MCF 10A (cell line): ENCODE data around the gene KCMF1. TPM values are rescaled to one million over a fixed set of nuclear protein-coding genes. Genes with fewer than 3 reads are reported as not detected.
A peak's percentile ranks its signal among the peaks of the same experiment; 100 is the strongest.

ENCODE experiments used
- BruUV-seq: library from RNA; stranded (reverse); fragments of 400-500 nt; replicated peaks from 2 replicates; lab custom pipeline; 2021; lab: Mats Ljungman, UMichigan
- CTCF ChIA-PET: fragments of 300-600 bp; sonication (Branson Sonifier 250); formaldehyde crosslinking; extraction: SDS; loops from one replicate; lab custom pipeline; 2021; ENCODE audit warnings: antibody characterized with exemption, inconsistent platforms; lab: Yijun Ruan, JAX
- POLR2A ChIA-PET: fragments of 300-600, 350-650 bp; sonication (Branson Sonifier 250); formaldehyde crosslinking; extraction: SDS; loops from one replicate; lab custom pipeline; 2020; ENCODE audit warnings: antibody characterized with exemption, inconsistent platforms; lab: Yijun Ruan, JAX
- DNase-seq: peaks from one replicate; pipeline ENCODE4 v3.0.0-alpha.2; 2018; ENCODE audit not compliant: unreplicated experiment
- H3K27ac Mint-ChIP-seq: one replicate; pipeline ENCODE4 v1.8.0; 2022; ENCODE audit warnings: mild to moderate bottlenecking, low read depth, mixed read lengths; ENCODE audit not compliant: unreplicated experiment
- H3K27me3 Mint-ChIP-seq: one replicate; pipeline ENCODE4 v1.8.0; 2022; ENCODE audit warnings: mixed read lengths; ENCODE audit not compliant: insufficient read depth, unreplicated experiment
- H3K36me3 Mint-ChIP-seq: one replicate; pipeline ENCODE4 v1.8.0; 2022; ENCODE audit warnings: mild to moderate bottlenecking, moderate library complexity, mixed read lengths; ENCODE audit not compliant: insufficient read depth, unreplicated experiment
- H3K4me1 Mint-ChIP-seq: one replicate; pipeline ENCODE4 v1.8.0; 2022; ENCODE audit warnings: mixed read lengths; ENCODE audit not compliant: insufficient read depth, unreplicated experiment
- H3K4me3 Mint-ChIP-seq: one replicate; pipeline ENCODE4 v1.8.0; 2022; ENCODE audit warnings: mild to moderate bottlenecking, moderate library complexity, mixed read lengths; ENCODE audit not compliant: unreplicated experiment
- H3K9me3 Mint-ChIP-seq: one replicate; pipeline ENCODE4 v1.8.0; 2022; ENCODE audit warnings: mixed read lengths; ENCODE audit not compliant: unreplicated experiment
- CTCF ChIP-seq: fragments of 200-600 bp; IDR thresholded peaks from one replicate; pipeline ENCODE4 v1.8.0; 2022; ENCODE audit warnings: antibody characterized with exemption, mild to moderate bottlenecking; ENCODE audit not compliant: unreplicated experiment
- intact Hi-C: fragments of 100-400 bp; cut with micrococcal nuclease; formaldehyde crosslinking; loops from 2 replicates; pipeline ENCODE4 v1.14.1; 2022
- total RNA-seq: library from RNA; stranded (reverse); gene quantifications from 2 replicates; pipeline ENCODE4 v1.2.3, GENCODE V29; 2022

KCMF1 gene
- total RNA-seq, 1 experiment from 2014 or later = 170 TPM

DNA sequence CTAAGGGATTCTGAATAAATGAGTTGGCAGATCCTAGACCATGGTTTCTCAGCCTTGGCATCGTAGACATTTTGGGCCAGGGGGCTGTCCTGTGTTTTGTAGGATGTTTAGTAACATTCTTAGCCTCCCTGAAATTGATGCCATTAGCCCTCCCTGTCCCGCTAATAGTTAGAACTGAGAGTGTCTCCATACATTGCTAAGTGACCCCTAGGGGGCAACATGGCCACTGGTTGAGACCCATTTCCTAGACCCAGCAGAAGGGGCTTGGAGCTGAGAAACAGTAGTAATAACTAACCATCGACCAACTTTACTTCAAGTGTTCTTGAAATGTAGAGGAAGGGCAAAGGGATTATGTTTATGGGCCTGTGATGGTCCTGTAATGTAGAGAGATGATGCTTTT is 40.8 kb downstream of the KCMF1 start:
- intact Hi-C loops = loop anchor here (5.0 kb wide), 1 partner anchor 39 kb away; the partner anchor contains the start of gene KCMF1
- H3K4me3 Mint-ChIP-seq = no peak overlapping the region
- no peaks in the 10 kb centered on the region for H3K27me3 Mint-ChIP-seq
- ChIA-PET CTCF (interaction anchor here (0.5 kb wide), 1 partner anchor 9 kb away, joined by 3 read pairs; no protein-coding TSS in a partner anchor), POLR2A (interaction anchor here (0.6 to 1.8 kb wide), 2 partner anchors 41 to 51 kb away, joined by 3 to 6 read pairs; partner anchors contain the start of gene KCMF1)
- no peak for TF ChIP-seq CTCF
- BruUV-seq = no TSS peak
- peaks cover 19% of the 10 kb centered on the region for H3K36me3 Mint-ChIP-seq
- peaks cover 41% of the 10 kb centered on the region for H3K4me1 Mint-ChIP-seq
- H3K27ac Mint-ChIP-seq = peak overlapping the region; percentile 35
- H3K9me3 Mint-ChIP-seq = no peaks in the 10 kb centered on the region
- DNase-seq = no peak

DNA sequence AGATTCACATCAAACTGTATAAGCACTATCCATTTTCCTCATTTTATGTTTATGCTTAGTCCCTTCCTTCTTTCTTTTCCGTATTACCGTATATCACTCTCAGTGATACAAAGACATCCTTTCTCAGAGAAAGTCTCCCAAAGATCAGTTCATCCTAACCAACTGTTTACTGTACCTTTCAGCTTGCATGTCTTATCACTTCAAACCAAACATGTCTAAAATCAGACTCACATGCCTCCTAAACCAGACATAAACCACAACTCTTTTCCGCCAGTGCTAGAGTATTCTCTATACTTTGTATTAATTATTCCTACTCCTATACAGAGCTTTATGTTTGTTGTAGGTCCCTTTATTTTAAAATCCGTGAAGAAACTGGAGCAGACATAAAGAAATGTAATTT is 41.5 kb downstream of the KCMF1 start:
- TF ChIP-seq CTCF = no peak
- POLR2A ChIA-PET = interaction anchor here (0.6 to 1.8 kb wide), 5 partner anchors 41 to 86 kb away, joined by 3 to 6 read pairs (median 3); partner anchors contain the start of gene KCMF1
- Mint-ChIP-seq H3K4me1 (peaks cover 41% of the 10 kb centered on the region), H3K9me3 (no peaks in the 10 kb centered on the region), H3K4me3 (no peak overlapping the region), H3K27ac (peak overlapping the region; percentile 35), H3K27me3 (no peaks in the 10 kb centered on the region), H3K36me3 (peaks cover 19% of the 10 kb centered on the region)
- no TSS peak for BruUV-seq
- DNase-seq = no peak
- CTCF ChIA-PET = interaction anchor here (0.6 to 1.8 kb wide), 4 partner anchors 10 to 288 kb away, joined by 3 to 9 read pairs (median 4); no protein-coding TSS in a partner anchor
- intact Hi-C loops = loop anchor here (5.0 kb wide), 1 partner anchor 40 kb away; the partner anchor contains the start of gene KCMF1

DNA sequence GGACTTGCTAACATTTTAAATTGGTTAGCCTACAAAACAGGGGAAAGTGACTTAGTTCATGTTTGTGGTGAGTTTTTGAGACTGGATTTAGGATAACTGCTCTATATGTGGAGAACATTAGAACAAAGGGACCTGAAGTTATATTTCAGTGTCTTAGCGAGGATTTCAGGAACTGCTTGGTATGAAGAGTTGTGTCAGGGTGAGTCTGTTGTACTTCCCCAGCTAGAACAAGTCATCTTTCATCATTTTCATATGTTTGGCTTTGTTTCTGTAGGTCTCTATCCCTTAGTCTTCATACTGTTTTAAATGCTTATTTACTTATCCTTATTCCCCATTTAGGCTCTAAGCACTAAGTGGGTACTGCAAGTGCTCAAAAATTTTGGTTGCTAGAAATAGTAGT is 41.9 kb downstream of the KCMF1 start:
- H3K9me3 Mint-ChIP-seq = no peaks in the 10 kb centered on the region
- TF ChIP-seq CTCF = no peak
- H3K4me1 Mint-ChIP-seq = peaks cover 41% of the 10 kb centered on the region
- peaks cover 22% of the 10 kb centered on the region for H3K36me3 Mint-ChIP-seq
- intact Hi-C loops = loop anchor here (5.0 kb wide), 1 partner anchor 41 kb away; the partner anchor contains the start of gene KCMF1
- no peak for DNase-seq
- H3K27me3 Mint-ChIP-seq = no peaks in the 10 kb centered on the region
- no peak overlapping the region for H3K4me3 Mint-ChIP-seq
- BruUV-seq = no TSS peak
- POLR2A ChIA-PET = interaction anchor here (0.6 to 1.8 kb wide), 5 partner anchors 40 to 87 kb away, joined by 3 to 6 read pairs (median 3); partner anchors contain the start of gene KCMF1
- H3K27ac Mint-ChIP-seq = peak overlapping the region; percentile 49
- CTCF ChIA-PET = interaction anchor here (0.6 to 1.8 kb wide), 5 partner anchors 11 to 288 kb away, joined by 3 to 9 read pairs (median 3); no protein-coding TSS in a partner anchor

- ChIA-PET CTCF (interaction anchor here (0.5 to 2.6 kb wide), 36 partner anchors 9 to 968 kb away, joined by 3 to 15 read pairs (median 4); no protein-coding TSS in a partner anchor), POLR2A (interaction anchor here (0.6 to 2.2 kb wide), 18 partner anchors 10 to 273 kb away, joined by 3 to 15 read pairs (median 6); partner anchors contain the start of genes KCMF1 and TMSB10)
- peaks cover 33% of the 10 kb centered on the region for H3K4me1 Mint-ChIP-seq
- BruUV-seq = no TSS peak
- no peaks in the 10 kb centered on the region for H3K27me3 Mint-ChIP-seq
- H3K36me3 Mint-ChIP-seq = peaks cover 15% of the 10 kb centered on the region
- no peaks in the 10 kb centered on the region for H3K9me3 Mint-ChIP-seq
- no peak for DNase-seq
- H3K27ac Mint-ChIP-seq = no peak overlapping the region
- intact Hi-C loops = loop anchor here (2.0 kb wide), 2 partner anchors 57 to 269 kb away; no protein-coding TSS in a partner anchor
- no peak for TF ChIP-seq CTCF
- no peak overlapping the region for H3K4me3 Mint-ChIP-seq
Measured at GRCh38 chr2:85015653-85016360, 44.8 kb downstream of the KCMF1 start.
